NCI-H748 (cell line): ENCODE measurements around the gene TRRAP.
A peak's percentile ranks its signal among the peaks of the same experiment; 100 is the strongest.

Experiments
- DNase-seq: peaks from one replicate; lab custom pipeline; 2025; ENCODE audit not compliant: unreplicated experiment; lab: John Stamatoyannopoulos, UW

The TRRAP gene

DNA sequence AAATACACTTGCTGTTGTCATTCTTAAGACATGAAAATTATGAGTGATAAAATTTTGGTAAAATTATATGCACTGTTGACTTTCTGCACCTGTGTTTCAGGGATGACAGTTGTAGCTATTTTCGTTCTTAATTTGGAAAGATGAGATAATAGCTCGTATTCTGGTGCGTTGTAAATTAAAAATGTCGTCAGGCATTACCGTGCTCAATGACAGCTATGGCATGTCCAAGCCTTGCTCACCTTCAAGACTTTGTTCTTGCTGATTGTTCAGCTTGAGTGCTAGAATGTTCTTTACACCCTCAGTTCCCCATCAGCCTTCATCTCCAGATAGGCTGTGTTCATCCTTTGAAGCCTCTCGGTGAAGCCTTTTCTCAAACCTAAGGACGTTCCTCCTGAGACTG, 21.5 kb downstream of the TRRAP start:
- DNase-seq: no peak

DNA sequence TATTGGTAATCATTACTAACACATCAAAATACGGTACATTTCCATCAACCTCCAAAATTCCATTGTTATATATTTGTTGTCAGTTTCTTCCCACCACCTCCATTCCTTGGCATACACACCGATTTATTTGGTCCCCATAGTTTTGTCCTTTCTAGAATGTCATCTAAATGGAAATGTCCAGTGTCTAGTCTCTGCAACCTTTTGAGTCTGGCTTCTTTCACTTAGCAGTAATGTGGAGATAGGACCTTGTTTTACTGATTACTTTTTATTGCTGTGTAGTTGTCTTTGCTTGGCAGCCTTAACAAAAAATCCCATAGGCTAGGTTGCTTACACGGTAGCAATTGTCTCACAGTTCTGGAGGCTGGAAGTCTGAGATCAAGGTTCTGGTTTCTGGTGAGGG, 22.5 kb downstream of the TRRAP start:
- DNase-seq: no peak

DNA sequence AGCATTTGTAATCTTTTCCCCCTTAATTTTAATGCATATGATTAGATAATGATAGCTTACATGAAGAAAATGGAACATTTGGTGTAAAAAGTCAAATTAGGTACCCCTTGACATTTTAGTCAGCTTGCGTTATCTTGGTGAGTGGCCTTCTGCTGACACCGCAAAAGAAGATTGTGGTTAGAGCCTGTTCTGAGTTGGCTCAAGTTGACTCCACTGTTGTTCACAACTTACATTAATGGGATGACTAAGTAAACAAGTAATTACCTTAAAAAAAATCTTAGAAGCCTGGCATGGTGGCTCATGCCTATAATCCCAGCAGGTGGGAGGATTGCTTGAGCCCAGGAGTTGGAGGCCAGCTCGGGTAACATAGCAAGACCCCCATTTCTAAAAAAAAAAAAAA, 24.2 kb downstream of the TRRAP start:
- DNase-seq: peak; percentile 3

DNA sequence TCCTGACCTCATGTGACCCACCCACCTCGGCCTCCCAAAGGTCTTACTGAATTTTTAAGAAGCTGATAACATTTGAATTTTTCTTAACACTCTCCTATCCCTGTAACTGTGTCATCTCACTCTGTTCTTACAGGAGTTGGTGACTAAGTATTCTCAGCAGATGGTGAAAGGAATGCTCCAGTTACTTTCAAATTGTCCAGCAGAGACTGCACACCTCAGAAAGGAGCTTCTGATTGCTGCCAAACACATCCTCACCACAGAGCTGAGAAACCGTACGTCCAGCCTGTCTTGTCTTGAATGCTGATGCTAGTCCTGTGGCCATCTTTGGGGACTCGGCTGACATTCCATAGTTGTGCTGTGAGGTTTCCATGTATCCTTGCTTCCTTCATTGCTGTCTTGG, 24.9 kb downstream of the TRRAP start:
- no peak for DNase-seq

DNA sequence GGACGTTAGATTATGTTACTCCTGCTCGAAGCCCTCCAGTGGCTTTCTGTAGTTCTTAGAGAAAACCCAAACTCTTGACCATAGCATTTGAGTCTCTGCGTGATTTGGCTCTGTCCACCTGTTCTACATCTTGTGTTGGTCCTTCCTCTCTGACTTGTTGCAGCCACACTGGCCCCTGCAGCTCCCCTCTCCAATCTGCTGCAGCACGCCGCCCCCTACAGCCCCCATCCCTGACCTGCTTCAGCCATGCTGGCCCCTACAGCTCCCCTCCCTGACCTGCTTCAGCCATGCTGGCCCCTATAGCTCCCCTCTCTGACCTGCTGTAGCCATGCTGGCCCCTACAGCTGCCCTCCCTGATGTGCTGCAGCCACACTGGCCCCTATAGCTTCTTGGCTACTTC, 29.2 kb downstream of the TRRAP start:
- DNase-seq: no peak

DNA sequence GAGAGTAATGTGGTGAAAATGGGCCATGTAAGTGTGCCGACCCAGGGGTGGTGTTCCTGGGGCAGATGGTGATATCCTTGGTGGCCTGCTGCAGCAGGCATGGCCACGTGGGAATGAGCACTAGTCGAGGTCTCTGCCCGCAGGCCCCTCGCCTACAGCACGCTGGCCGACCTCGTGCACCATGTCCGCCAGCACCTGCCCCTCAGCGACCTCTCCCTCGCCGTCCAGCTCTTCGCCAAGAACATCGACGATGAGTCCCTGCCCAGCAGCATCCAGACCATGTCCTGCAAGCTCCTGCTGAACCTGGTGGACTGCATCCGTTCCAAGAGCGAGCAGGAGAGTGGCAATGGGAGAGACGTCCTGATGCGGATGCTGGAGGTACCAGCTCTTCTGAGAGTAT, 30.3 kb downstream of the TRRAP start:
- DNase-seq: no peak

DNA sequence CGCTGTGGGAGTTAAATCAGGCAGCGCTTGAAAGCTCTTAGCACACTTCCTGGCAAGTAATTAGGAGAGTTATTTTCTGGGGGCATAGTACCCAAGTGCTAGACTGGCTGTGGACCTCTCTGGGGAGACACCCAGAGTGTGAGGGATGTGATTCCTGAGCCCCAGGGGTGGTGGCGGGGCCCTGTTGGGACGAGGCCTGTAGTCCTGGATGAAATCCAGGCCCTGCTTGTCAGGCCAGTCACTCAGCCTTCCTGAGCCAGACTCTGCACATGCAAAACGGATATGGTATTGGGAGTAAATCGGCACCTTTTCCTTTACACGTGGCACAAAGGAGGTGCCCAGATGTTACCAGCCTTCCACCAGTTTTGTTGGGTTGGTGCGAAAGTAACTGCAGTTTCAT, 31.2 kb downstream of the TRRAP start:
- DNase-seq: no peak

DNA sequence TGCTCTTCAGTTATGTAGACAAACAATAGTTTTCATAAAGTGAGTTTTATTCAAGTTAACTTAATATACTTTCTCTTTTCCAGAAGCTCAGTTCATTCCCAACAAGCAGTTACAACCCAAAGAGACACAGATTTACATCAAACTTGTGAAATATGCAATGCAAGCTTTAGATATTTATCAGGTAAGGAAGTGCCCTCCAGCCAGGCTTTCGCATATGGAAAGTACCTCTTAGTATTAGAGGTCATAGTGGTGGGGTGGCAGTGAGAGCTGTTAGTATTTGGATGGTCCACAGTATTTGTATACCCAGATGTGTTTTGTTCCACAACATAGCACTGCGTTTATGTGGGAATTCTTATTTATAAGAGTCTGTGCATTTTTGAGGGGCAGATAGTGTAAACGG, 32.1 kb downstream of the TRRAP start:
- DNase-seq: no peak

DNA sequence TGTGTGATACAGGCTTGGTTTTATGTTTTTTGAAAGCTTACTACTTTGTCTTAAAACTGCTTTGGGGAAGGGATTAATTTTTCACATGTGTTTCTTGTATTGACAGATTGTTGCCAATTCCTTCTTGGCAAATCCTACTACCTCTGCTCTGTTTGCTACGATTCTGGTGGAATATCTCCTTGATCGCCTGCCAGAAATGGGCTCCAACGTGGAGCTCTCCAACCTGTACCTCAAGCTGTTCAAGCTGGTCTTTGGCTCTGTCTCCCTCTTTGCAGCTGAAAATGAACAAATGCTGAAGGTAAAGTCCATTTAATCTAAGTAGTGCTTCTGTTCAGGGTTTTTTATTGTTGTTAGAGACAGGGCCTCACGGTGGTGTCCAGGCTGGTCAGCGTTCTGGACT, 33.6 kb downstream of the TRRAP start:
- DNase-seq: no peak

DNA sequence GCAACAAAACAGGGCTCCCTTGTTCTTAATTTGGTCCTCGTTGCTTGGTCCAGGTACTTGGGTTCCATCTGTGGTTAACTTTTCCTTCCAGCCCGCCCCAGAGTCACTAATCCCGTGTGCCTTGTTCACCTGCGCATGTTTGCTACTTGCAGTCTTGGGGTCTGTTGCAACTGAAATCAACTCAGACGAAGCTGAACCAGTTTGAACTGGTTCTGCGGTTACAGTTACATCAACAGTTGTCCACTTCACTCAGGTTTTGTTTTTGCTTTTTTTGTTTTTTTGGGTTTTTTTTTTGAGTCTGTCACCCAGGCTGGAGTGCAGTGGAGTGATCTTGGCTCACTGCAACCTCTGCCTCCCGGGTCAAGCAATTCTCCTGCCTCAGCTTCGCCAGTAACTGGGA, 34.7 kb downstream of the TRRAP start:
- no peak for DNase-seq

DNA sequence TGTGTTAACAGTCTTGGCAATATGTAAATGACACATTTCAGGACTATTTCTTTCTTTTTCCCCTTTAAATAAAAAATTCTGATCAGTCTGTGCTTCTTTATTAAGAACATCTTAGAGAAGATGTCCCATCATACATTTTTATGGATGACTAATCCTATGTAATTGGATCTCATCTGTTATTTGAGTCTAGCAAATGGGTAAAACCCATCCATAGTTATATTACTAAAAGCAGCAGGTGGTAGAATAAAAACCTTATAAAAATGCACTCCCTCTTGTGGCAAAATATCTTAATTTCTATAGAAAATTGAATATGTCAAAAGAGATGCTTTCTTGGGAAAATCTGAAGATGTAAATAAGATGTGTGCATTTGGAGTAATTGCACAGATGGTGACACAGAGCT, 35.3 kb downstream of the TRRAP start:
- DNase-seq: no peak

DNA sequence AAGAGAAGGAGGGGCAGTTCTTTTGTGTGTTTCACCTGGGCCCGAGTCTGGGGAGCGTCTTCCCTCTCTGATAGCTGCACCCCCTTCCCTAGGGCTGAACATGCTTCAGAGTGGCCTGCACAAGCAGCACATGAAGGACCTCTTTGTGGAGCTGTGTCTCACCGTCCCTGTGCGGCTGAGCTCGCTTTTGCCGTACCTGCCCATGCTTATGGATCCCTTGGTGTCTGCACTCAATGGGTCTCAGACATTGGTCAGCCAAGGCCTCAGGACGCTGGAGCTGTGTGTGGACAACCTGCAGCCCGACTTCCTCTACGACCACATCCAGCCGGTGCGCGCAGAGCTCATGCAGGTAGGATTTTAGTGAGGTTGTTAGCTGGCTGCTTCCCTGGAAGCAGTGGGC, 39.0 kb downstream of the TRRAP start:
- DNase-seq: no peak

DNA sequence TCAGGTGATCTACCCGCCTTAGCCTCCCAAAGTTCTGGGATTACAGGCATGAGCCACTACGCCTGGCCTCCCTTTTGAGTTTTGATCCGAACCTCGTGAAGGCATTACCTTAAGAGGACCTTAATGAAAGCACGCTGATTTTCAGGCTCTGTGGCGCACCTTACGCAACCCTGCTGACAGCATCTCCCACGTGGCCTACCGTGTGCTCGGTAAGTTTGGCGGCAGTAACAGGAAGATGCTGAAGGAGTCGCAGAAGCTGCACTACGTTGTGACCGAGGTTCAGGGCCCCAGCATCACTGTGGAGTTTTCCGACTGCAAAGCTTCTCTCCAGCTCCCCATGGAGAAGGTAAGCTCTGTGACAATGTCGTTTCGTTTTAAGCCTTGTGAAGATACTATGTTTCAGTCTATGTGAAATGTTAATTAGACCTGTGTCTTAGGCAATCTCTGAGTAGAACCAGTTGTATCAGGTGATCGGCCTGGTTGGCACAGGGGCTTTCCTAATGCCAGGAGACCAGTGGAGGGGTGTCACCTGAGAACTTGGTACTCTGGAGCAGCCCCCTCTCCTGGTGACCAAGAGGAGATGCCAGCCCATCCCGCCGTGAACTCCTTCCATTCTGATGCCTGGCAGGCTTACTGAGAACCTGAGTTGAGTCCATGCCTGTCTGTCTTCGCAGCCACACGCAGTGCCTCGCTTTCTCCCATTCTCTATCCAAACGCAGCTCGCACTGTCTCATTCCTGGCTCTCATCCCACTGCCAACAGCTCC, 43.5 kb downstream of the TRRAP start:
- DNase-seq: no peak

DNA sequence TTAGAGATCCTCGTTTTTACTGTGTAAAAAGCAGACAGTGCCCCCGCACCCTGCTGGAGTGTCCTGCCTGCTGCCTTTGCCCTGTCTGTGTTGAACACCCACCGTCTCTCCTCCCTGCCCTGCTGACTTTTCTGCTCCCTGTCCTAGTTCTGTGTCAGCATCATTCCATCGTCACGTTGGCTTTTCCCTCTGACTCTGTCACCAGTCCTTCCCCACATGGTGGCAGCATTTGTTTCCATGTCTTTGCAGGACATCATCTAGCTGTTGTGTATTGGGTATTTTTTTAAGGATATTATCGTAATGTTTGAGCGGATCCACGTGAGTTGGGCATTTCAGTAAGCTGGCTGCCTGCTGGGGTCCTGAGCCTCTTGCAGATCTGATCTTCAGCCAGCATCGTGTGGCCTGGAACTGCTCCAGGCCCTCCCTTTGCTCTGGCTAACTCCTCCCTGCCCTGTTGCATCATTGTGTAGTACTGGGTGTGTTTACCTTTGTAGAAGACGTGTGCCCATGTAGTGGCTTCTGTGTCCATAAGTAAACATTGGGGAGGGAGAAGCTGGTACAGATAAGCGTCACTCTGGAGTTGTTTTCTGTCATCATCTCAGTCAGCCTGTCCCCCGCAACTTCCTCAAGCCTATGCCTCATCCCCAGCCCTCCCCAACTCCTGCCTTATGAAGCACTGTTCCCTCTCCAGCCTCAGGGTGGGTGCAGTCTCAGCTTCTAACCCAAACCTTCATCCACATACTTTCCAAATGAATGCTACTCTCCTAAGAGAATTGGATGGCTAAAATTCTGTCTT, 44.3 kb downstream of the TRRAP start:
- DNase-seq: no peak

DNA sequence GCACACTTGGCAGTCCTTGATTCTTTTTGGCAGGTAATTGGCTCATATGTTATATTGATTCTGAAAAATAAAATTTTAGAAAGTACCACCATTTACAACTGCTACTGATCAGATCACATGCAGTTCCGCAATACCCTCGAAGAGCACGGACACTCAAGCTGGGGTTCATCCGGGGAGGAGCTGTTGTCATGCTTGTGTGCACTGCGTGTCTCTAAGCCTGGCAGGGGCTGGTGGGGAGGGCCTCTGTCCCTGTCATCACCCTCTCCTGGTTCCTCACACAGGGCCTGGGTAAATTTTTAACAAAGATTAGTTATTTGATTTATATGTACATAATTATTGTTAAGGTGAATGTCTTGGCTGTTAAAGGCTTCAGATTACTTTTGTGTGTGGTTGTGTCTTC, 45.2 kb downstream of the TRRAP start:
- no peak for DNase-seq

DNA sequence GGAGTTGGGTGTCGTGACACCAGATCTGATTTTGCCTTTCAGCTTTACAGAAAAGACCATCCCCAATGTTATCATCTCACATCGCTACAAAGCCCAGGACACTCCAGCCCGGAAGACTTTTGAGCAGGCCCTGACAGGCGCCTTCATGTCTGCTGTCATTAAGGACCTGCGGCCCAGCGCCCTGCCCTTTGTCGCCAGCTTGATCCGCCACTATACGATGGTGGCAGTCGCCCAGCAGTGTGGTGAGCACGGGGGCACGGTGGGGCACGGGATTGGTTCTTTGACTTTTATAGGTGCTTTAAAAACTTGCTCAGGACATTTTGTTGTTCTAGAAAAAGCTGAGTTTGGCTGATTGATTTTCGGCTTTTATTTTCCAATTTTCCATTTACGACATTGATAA, 48.8 kb downstream of the TRRAP start:
- no peak for DNase-seq

DNA sequence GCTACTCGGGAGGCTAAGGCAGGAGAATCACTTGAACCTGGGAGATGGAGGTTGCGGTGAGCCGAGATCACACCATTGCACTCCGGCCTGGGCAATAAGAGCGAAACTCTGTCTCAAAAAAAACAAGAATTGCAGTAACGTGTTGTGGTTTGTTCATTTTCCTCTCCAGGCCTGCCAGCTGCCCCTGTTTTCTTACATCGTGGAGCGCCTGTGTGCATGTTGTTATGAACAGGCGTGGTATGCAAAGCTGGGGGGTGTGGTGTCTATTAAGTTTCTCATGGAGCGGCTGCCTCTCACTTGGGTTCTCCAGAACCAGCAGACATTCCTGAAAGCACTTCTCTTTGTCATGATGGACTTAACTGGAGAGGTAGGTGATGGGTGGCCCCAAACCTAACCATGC, 52.1 kb downstream of the TRRAP start:
- DNase-seq: no peak

DNA sequence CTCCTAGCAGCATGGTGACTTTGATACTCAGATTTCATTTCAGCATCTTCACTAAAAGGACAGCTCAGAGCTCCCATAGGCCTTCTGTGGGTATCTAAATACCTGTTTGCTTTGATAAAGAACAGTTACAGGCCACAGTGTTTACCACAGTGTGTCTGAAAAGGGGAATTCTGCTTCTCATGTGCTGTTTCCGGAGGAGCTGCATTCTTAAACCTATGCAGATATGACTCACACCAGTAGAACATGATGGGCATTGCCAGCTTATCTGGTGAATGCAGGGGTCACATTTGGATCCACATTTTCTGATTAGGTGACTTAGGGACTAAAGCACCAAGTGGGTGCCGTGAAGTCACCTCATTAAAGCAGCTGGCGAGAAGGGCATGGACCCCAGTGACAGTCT, 52.6 kb downstream of the TRRAP start:
- no peak for DNase-seq

DNA sequence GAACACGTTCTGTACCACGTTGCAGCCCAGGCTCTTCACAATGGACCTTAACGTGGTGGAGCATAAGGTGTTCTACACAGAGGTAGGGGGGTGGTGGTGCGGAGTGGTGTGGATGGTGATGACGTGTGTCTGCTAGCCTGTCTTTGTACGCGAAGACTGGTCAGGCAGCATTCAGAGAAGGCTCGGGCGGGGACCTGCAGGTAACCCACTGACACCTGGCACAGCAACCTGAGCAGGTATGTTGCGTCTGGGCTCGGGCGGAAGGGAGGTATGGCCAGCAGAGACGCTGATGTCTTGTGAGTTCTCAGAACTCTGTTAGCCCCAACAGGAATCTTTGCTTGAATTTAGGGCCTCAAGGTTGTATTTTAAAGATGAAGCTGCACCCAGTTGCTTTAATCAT, 55.0 kb downstream of the TRRAP start:
- DNase-seq: no peak

DNA sequence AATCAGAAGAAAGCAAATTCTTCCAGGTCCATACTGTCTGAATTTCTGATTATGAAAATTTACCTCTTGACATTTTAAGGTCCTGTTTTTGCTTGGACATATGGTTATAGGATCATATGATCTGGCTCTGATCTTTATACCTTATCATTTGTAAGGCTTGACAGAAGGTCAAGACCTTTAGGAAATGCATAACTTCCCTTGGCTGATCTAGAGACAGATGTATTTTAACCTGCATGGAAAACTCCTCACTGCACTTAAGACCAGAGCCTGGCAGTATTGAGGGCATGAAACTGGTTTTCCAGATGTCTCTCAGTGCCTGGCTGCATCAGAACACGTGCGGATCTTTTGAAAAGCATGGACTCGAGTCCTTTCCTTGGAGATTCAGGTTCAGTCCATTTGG, 55.9 kb downstream of the TRRAP start:
- no peak for DNase-seq

DNA sequence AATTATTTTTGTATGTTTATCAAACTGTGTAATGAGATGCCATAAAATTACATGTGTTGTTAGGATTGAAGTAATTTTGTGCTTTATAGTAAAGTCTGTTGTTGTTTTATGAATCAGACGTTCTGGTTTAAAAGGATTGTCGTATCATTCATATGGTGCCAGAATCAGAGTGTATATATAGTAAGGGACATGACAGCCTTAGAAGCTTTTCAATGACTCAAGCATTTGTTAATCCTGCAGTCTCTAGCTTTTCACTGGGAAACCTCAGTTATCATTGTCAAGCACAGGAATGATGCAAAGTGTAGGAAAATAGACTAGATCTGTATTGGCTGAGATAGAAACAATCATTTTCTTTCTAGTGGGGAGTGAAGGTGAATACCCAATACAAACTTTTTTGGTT, 57.5 kb downstream of the TRRAP start:
- no peak for DNase-seq

DNA sequence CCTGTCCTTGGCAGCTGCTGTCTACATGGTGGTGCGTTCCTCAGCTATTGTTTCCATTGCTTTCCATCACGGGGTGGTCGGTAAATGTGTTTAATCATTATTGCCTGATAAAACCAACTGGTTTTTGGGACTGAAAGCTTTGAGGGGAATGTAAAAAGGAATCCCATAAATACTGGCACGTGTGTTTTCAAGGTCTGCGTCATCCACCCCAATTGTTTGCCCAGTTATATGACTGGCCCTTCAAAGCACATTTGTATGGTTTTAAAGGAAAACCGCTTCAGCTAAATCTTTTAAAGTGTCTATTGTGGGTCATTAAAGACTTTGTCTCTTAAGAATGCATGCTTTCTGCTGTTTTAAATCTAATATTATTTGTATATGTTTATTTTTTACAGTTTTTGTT, 65.0 kb downstream of the TRRAP start:
- DNase-seq: no peak

DNA sequence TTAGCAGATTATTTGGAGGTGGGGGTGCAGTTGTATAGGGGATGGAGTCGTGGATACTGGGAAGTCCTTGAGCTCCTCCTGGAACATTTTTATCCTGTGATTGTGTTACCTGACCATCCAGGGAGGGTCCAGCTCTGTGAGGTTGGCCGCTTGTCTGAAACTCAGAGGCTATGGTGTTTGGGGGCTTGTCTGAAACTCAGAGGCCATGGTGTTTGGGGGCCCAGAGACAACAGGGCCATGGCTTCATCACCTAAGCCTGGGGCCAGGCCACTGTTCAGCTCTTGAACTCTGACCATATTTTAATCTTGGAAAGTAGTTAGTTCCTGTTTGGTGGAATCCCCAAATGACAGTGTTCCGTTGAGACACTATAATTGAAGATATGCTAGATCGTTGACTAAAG, 66.1 kb downstream of the TRRAP start:
- no peak for DNase-seq
